GM08714 (cell line): ENCODE data around the gene DNAL4.

ENCODE experiments used
- H3K4me3 ChIP-seq: fragments of 200-500 bp; sonication (Bioruptor generic); 2 replicates; pipeline ENCODE4 v1.5.1; 2014; ENCODE audit warnings: mild to moderate bottlenecking, low read length, inconsistent platforms
- ZNF274 ChIP-seq: IDR thresholded peaks from 2 replicates; pipeline ENCODE4 v1.6.1; 2012; ENCODE audit warnings: mild to moderate bottlenecking, low read depth, low read length

Gene DNAL4

DNA sequence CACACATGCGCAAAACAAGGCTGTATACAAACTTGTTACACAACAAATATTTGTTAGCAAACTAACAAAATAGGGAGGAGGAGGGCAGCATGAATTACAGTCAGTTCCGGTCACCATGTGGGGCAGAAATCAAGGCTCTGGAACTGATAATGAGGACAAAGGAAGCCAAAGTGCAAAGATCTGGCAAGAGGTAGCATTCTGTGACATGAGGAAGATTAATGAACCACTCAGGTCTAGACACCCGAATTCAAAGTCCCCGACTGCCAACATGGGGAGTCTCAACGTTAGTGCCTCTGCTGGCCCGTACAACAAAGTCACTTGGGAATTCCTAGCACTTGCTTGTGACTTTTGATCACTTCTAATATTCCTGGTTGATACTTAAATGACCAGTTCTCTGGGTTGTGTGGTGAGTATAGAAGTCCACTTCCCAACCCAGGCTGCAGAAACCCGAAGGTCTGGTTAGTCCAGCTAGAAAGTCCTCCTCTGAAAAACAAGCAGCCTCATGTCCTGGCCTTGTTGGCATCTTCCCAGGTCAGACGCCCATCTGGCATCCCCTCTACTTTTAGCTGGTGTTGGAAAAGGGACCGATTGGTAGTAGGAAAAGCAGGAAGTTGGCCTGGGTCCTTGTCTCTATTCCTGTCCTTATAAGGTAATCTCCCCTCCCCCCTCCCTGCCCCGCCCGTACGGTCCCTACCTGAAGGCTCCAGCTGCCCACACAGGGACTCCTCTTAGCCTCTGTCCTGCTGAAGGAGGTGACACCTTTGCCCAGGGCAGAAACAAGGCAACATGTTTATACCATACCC is 39.8 kb downstream of the DNAL4 start:
- TF ChIP-seq ZNF274 = no peak
- peak overlapping the region; percentile 88 for H3K4me3 ChIP-seq

DNA sequence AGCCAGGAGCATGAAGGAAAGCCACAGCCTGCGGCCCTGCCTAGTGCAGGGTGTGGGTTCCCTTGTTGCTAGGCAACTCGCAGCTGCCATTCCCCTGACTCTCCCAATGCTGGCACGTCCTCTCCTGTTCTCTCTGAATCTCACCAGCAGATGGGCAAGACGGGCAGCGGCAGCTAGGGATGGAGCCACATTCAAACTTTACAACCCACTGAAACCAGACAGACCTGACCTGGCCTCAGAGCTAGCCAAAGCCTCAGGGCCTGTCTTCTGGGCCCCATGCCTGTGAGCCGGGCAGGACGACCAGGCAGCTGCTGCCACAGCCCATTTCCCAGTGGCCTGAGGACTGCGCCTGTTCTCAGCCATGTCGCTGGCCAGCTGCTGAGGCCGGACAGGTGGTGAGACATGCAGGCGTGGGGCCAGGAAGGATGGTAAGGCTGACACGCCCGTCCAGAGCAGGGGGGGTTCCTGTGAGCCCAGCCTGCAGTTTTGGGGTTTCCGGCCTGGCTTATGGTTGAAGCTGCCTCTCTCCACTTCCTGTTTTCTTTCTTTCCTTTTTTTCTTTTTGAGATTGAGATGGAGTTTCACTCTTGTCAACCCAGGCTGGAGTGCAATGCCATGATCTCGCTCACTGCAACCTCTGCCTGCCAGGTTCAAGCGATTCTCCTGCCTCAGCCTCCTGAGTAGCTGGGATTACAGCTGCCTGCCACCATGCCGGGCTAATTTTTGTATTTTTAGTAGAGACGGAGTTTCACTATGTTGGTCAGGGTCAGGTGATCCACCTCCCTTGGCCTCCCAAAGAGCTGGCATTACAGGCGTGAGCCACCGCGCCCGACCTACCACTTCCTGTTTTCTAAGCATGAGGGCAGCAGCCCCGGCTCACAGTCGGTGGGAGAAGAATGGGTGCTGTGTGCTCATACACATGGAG is 42.3 kb downstream of the DNAL4 start:
- H3K4me3 ChIP-seq = peak overlapping the region; percentile 8; the same call in 1 of the 2 replicates
- no peak for TF ChIP-seq ZNF274

- no peak overlapping the region; the same call in 1 of the 2 replicates for H3K4me3 ChIP-seq
These were observed 42.9 kb downstream of the DNAL4 start for GRCh38 chr22:38751066-38751421.

GRCh38 chr22:38750638-38751037 is 43.3 kb downstream of the DNAL4 start:
- H3K4me3 ChIP-seq = no peak overlapping the region
- no peak for TF ChIP-seq ZNF274

More at GRCh38 chr22:38751066-38751421, 42.9 kb downstream of the DNAL4 start:
- no peak for TF ChIP-seq ZNF274

GRCh38 chr22:38750104-38750503 is 43.8 kb downstream of the DNAL4 start:
- no peak for TF ChIP-seq ZNF274
- no peak overlapping the region for H3K4me3 ChIP-seq

DNA sequence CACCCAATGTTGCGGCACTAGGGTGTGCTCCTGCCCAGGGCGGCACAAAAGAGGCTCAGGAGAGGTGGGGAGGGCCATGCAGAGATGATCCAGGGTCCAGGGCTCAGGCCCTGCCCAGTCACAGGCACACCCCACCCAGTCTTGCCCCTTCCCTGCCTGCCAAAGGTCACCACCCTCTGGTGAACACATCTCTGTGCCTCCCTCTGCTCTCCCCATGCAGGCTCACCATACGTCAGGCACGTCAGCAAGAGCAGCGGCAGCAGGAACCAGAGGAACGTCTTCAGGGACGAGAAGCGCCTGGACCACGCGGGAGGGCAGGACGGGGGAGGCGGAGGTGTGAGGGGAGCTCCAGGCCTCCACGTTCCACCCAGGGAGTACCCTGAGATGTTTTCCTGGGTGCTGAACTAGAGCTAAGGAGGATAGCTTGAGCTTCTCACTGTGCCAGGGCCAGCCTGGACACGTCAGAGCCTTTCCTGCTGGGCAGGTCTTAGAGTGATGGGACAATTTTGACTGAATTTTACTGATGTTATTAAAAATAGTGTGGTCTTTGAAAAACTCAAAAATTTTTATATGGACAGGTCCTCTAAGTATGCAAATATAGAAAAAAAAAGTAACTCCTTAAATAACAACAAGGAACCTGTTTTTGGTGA is 45.3 kb downstream of the DNAL4 start:
- no peak for TF ChIP-seq ZNF274
- no peak overlapping the region for H3K4me3 ChIP-seq

DNA sequence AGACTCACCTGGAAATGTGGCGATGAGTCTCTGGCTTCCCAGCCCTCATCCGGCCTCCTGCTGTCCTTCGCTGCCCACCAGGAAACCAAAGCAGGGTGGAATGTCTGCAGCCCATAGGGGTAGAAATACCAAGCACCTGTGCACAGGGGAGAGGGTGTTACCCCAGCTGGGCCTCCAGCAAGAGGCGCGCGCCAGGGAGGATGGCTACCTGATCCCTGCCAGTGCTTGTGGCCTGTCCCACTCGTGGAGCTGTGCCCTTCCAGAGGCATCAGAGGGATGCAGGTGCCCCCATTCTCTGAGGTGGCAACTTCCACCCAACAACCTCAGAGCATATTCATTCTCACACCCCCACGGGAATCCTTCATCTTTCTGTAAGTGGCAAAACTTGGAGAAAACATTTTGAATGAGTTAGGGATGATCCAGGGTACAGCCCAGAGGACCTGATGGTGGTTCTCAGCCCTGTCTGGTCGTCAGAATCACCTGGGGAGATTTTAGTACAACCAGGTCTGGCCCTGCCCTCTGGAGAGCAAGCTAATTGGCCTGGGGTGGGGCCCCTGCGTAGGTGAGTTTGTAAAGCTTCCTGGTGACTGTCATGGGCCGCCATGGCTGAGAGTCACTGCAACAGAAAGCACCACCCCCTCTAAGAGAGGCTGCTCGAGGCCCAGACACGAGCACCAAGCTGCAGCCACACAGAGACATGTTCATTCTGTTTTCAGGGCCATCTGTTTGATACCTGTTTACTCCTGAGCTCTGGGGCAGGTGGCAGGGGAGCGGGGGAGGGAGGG is 48.1 kb downstream of the DNAL4 start:
- no peak overlapping the region for H3K4me3 ChIP-seq
- no peak for TF ChIP-seq ZNF274

- no peak overlapping the region for H3K4me3 ChIP-seq
- TF ChIP-seq ZNF274 = no peak
These were observed 49.0 kb downstream of the DNAL4 start for GRCh38 chr22:38744981-38745380.

GRCh38 chr22:38742176-38742942 is 51.6 kb downstream of the DNAL4 start:
- TF ChIP-seq ZNF274 = no peak
- no peak overlapping the region for H3K4me3 ChIP-seq

DNA sequence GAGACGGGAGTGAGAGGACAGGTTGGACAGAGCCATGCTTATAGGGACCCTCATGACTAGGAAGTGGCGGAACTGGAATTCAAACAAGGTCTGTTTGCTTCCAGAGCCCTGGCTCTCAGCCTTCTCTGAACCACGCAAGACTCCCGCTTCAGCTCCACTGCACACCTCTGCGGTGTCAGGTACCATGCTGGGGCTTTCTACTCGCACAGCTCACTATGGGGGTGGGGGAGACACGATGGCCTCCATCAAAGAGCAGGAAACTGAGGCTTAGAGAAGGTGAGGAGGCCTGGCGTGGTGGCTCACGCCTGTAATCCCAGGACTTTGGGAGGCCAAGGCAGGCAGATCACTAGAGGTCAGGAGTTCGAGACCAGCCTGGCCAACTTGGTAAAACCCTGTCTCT is 52.4 kb downstream of the DNAL4 start:
- TF ChIP-seq ZNF274 = no peak
- H3K4me3 ChIP-seq = no peak overlapping the region

DNA sequence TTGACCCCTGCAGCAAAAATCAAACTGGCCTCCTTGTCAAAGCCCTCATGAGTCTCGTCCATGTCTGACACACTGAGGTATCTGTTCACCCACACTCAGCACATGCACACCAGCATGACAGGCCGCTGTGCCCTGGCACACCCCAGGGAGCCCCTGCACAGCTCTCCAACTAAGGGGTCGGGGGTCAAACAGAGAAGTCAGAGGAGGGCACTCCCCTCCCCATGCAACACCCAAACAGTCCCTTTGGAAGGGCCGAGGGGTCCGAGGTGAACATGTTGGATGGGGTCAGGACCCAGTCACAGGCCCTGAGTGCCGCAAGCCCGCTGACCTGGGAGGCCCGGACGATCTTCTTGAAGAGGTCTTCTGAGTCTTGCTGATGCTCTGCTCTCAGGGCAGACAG is 52.8 kb downstream of the DNAL4 start:
- H3K4me3 ChIP-seq = no peak overlapping the region
- no peak for TF ChIP-seq ZNF274

- no peak for TF ChIP-seq ZNF274
- H3K4me3 ChIP-seq = no peak overlapping the region
These were observed 53.2 kb downstream of the DNAL4 start for GRCh38 chr22:38740754-38741153.
